Neural cell (in vitro differentiated cells): ENCODE results near the gene ING4. TPM values are rescaled to one million over a fixed set of nuclear protein-coding genes. Genes with fewer than 3 reads are reported as not detected.

Experiments used
- H2AFZ ChIP-seq: fragments of 200-600, 300-800 bp; sonication (generic), shearing (Covaris generic); 2 replicates; pipeline ENCODE4 v1.6.0; 2014; ENCODE audit warnings: low read depth, mild to moderate bottlenecking, antibody characterized with exemption, low read length, moderate library complexity
- H3F3A ChIP-seq: fragments of 200-600 bp; shearing (Covaris generic); 2 replicates; pipeline ENCODE4 v1.6.1; 2016; ENCODE audit warnings: mild to moderate bottlenecking, moderate library complexity, mixed read lengths, antibody characterized with exemption, low read length; ENCODE audit not compliant: insufficient read depth, poor library complexity, severe bottlenecking
- H3K27ac ChIP-seq: fragments of 200-600, 300-800 bp; sonication (generic), shearing (Covaris generic); 2 replicates; pipeline ENCODE4 v1.5.1; 2014; ENCODE audit warnings: mild to moderate bottlenecking, low read length, moderate library complexity
- H3K27me3 ChIP-seq: fragments of 300-800, 200-600 bp; sonication (generic), shearing (Covaris generic); 2 replicates; pipeline ENCODE4 v1.6.0; 2014; ENCODE audit warnings: mild to moderate bottlenecking, low read depth, low read length, moderate library complexity; ENCODE audit not compliant: insufficient read depth
- H3K36me3 ChIP-seq: fragments of 300-800, 200-600 bp; sonication (generic), shearing (Covaris generic); 2 replicates; pipeline ENCODE4 v1.5.1; 2014; ENCODE audit warnings: mild to moderate bottlenecking, antibody characterized with exemption, low read length, moderate library complexity; ENCODE audit not compliant: insufficient read depth
- H3K4me2 ChIP-seq: fragments of 300-800, 200-600 bp; sonication (generic), shearing (Covaris generic); 2 replicates; pipeline ENCODE4 v1.6.0; 2014; ENCODE audit warnings: mild to moderate bottlenecking, low read length
- H3K4me3 ChIP-seq: fragments of 300-800, 200-600 bp; sonication (generic), shearing (Covaris generic); 2 replicates; pipeline ENCODE4 v1.5.1; 2014; ENCODE audit warnings: mild to moderate bottlenecking, low read length, moderate library complexity
- H3K79me2 ChIP-seq: fragments of 200-600 bp; shearing (Covaris generic); replicated peaks from 2 replicates; pipeline ENCODE4 v1.6.0; 2014; ENCODE audit warnings: mild to moderate bottlenecking, low read length, moderate library complexity; ENCODE audit not compliant: insufficient read depth
- H3K9ac ChIP-seq: fragments of 300-800, 200-600 bp; sonication (generic), shearing (Covaris generic); 2 replicates; pipeline ENCODE4 v1.6.1; 2016; ENCODE audit warnings: mild to moderate bottlenecking, low read length, mixed read lengths
- H3K9me2 ChIP-seq: fragments of 200-600 bp; shearing (Covaris generic); 2 replicates; pipeline ENCODE4 v1.6.1; 2016; ENCODE audit warnings: mild to moderate bottlenecking, low read length, mixed read lengths; ENCODE audit not compliant: insufficient read depth
- H3K9me3 ChIP-seq: fragments of 200-600, 300-800 bp; sonication (generic), shearing (Covaris generic); 2 replicates; pipeline ENCODE4 v1.6.1; 2016; ENCODE audit warnings: mild to moderate bottlenecking, mixed run types, low read length, moderate library complexity, mixed read lengths
- H4K20me1 ChIP-seq: fragments of 200-600 bp; shearing (Covaris generic); 2 replicates; pipeline ENCODE4 v1.6.1; 2016; ENCODE audit warnings: mild to moderate bottlenecking, mixed run types; ENCODE audit not compliant: insufficient read depth
- EP300 ChIP-seq: fragments of 450-650 bp; conservative IDR thresholded peaks from 2 replicates; pipeline ENCODE4 v1.6.1; 2014; ENCODE audit warnings: antibody characterized with exemption, mild to moderate bottlenecking, moderate library complexity; ENCODE audit not compliant: poor library complexity, severe bottlenecking
- EZH2 ChIP-seq: fragments of 200-600, 300-800 bp; shearing (Covaris generic), sonication (generic); IDR thresholded peaks from 2 replicates; pipeline ENCODE4 v1.6.1; 2014; ENCODE audit warnings: antibody characterized with exemption, low read length, borderline replicate concordance, mild to moderate bottlenecking; ENCODE audit not compliant: insufficient read depth, poor library complexity, severe bottlenecking
- MXI1 ChIP-seq: fragments of 450-650 bp; conservative IDR thresholded peaks from 2 replicates; pipeline ENCODE4 v1.6.1; 2014; ENCODE audit warnings: antibody characterized with exemption, mild to moderate bottlenecking; ENCODE audit not compliant: poor library complexity, severe bottlenecking
- POLR2AphosphoS5 ChIP-seq: IDR thresholded peaks from 2 replicates; pipeline ENCODE4 v1.6.1; 2012
- RAD21 ChIP-seq: fragments of 450-650 bp; conservative IDR thresholded peaks from 2 replicates; pipeline ENCODE4 v1.6.1; 2014; ENCODE audit warnings: antibody characterized with exemption, mild to moderate bottlenecking, moderate library complexity
- SMC3 ChIP-seq: fragments of 450-650 bp; conservative IDR thresholded peaks from 2 replicates; pipeline ENCODE4 v1.6.1; 2014; ENCODE audit warnings: antibody characterized with exemption, mild to moderate bottlenecking, moderate library complexity; ENCODE audit not compliant: poor library complexity
- TAF1 ChIP-seq: IDR thresholded peaks from 2 replicates; pipeline ENCODE4 v1.6.1; 2012; ENCODE audit warnings: low read depth
- polyA plus RNA-seq: library from polyadenylated mRNA; depleted of rRNA; stranded (reverse); fragments of >200 nt; gene quantifications from 2 replicates; pipeline ENCODE4 v1.2.3, GENCODE V29; 2014
- TF ChIP-seq, protein P1 (sequence below): fragments of 450-650 bp; IDR thresholded peaks from 2 replicates; pipeline ENCODE4 v1.5.1; 2014; ENCODE audit warnings: antibody characterized with exemption, mild to moderate bottlenecking, moderate library complexity; ENCODE audit not compliant: poor library complexity, severe bottlenecking
- TF ChIP-seq, protein P2 (sequence below): IDR thresholded peaks from 2 replicates; pipeline ENCODE4 v1.6.1; 2012; ENCODE audit warnings: borderline replicate concordance

The ING4 gene
- polyA plus RNA-seq, 1 donor from 2014 or later = 540 TPM

DNA sequence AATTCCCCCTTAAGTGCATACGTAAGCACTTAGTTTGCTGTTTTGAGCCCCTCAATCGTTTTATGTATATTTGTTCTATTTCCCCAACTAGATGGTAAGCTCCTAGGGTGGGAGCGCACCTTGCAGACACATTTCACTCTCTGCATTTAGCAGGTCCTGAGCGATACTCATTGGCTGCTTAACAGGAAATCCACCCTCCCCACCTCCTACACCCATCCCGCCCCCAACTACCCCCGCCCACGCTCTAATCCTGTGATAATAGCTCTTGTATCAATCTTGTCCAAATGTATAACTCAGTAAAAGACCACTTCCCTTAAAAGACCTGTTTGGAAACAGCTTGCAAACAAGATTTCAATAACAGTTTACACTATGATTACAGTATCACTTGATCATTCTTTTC, 35.3 kb downstream of the ING4 start:
- no peak overlapping the region for H3K27ac ChIP-seq
- no peak overlapping the region for H2AFZ ChIP-seq
- H3K9ac ChIP-seq = no peak overlapping the region

DNA sequence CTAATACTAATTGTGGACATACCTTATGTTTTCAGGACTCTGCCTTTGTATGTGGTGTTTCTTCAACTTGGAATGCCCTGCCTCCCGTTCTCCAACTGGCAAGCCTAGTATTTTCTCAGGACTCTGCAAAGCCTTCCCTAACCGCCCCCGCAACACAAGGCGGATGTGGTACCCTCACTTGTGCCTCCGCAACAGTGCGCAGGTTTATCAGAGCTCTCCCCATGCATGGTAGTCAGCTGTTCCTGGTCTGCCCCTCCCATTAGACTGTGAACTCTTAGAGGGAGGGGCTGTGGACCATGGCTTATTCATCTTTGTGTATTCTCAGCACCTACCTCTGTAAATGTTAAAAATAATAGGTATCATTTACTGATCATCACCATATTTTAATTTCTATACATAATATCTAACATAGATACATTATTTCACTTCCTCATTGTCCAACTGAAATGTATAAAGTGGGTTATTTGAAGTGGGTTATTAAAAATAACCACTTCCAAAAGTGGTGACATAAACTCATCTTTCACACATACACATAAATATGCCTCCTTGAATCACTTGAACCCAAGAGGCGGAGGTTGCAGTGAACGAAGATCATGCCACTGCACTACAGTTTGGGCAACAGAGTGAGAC, 36.1 kb downstream of the ING4 start:
- Histone ChIP-seq H4K20me1 (no peaks in the 10 kb centered on the region), H3F3A (no peaks in the 10 kb centered on the region), H2AFZ (no peak overlapping the region), H3K9ac (no peak overlapping the region), H3K9me2 (no peaks in the 10 kb centered on the region), H3K79me2 (no peaks in the 10 kb centered on the region), H3K27ac (no peak overlapping the region), H3K9me3 (no peaks in the 10 kb centered on the region), H3K36me3 (no peaks in the 10 kb centered on the region), H3K4me2 (no peak overlapping the region), H3K27me3 (no peaks in the 10 kb centered on the region), H3K4me3 (no peak overlapping the region)
- TF ChIP-seq MXI1 (no peak), EZH2 (no peak), RAD21 (no peak), SMC3 (no peak), POLR2AphosphoS5 (no peak), EP300 (no peak), TAF1 (no peak)
- TF ChIP-seq, protein P1, sequence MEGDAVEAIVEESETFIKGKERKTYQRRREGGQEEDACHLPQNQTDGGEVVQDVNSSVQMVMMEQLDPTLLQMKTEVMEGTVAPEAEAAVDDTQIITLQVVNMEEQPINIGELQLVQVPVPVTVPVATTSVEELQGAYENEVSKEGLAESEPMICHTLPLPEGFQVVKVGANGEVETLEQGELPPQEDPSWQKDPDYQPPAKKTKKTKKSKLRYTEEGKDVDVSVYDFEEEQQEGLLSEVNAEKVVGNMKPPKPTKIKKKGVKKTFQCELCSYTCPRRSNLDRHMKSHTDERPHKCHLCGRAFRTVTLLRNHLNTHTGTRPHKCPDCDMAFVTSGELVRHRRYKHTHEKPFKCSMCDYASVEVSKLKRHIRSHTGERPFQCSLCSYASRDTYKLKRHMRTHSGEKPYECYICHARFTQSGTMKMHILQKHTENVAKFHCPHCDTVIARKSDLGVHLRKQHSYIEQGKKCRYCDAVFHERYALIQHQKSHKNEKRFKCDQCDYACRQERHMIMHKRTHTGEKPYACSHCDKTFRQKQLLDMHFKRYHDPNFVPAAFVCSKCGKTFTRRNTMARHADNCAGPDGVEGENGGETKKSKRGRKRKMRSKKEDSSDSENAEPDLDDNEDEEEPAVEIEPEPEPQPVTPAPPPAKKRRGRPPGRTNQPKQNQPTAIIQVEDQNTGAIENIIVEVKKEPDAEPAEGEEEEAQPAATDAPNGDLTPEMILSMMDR = no peak
- TF ChIP-seq, protein P2, sequence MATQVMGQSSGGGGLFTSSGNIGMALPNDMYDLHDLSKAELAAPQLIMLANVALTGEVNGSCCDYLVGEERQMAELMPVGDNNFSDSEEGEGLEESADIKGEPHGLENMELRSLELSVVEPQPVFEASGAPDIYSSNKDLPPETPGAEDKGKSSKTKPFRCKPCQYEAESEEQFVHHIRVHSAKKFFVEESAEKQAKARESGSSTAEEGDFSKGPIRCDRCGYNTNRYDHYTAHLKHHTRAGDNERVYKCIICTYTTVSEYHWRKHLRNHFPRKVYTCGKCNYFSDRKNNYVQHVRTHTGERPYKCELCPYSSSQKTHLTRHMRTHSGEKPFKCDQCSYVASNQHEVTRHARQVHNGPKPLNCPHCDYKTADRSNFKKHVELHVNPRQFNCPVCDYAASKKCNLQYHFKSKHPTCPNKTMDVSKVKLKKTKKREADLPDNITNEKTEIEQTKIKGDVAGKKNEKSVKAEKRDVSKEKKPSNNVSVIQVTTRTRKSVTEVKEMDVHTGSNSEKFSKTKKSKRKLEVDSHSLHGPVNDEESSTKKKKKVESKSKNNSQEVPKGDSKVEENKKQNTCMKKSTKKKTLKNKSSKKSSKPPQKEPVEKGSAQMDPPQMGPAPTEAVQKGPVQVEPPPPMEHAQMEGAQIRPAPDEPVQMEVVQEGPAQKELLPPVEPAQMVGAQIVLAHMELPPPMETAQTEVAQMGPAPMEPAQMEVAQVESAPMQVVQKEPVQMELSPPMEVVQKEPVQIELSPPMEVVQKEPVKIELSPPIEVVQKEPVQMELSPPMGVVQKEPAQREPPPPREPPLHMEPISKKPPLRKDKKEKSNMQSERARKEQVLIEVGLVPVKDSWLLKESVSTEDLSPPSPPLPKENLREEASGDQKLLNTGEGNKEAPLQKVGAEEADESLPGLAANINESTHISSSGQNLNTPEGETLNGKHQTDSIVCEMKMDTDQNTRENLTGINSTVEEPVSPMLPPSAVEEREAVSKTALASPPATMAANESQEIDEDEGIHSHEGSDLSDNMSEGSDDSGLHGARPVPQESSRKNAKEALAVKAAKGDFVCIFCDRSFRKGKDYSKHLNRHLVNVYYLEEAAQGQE = no peak

More for the DNA sequence above, 35.3 kb downstream of the ING4 start:
- no peak for TF ChIP-seq EP300
- no peak for TF ChIP-seq MXI1
- no peak for TF ChIP-seq TAF1
- Histone ChIP-seq H3K9me2 (no peaks in the 10 kb centered on the region), H3F3A (no peaks in the 10 kb centered on the region), H3K4me2 (no peak overlapping the region), H3K36me3 (no peaks in the 10 kb centered on the region), H3K4me3 (no peak overlapping the region), H3K79me2 (no peaks in the 10 kb centered on the region), H3K27me3 (no peaks in the 10 kb centered on the region), H4K20me1 (no peaks in the 10 kb centered on the region), H3K9me3 (no peaks in the 10 kb centered on the region)
